ENCODE measurements around the gene TNXB. TPM values are rescaled to one million over a fixed set of nuclear protein-coding genes. Genes with fewer than 3 reads are reported as not detected.

TNXB gene
- total and polyA plus RNA-seq, 9 of the 15 experiments (the other 6 are each of a cell fraction or from before 2014, with no cell fraction given): 0.14 to 28.1 (median 12.4) TPM

DNA sequence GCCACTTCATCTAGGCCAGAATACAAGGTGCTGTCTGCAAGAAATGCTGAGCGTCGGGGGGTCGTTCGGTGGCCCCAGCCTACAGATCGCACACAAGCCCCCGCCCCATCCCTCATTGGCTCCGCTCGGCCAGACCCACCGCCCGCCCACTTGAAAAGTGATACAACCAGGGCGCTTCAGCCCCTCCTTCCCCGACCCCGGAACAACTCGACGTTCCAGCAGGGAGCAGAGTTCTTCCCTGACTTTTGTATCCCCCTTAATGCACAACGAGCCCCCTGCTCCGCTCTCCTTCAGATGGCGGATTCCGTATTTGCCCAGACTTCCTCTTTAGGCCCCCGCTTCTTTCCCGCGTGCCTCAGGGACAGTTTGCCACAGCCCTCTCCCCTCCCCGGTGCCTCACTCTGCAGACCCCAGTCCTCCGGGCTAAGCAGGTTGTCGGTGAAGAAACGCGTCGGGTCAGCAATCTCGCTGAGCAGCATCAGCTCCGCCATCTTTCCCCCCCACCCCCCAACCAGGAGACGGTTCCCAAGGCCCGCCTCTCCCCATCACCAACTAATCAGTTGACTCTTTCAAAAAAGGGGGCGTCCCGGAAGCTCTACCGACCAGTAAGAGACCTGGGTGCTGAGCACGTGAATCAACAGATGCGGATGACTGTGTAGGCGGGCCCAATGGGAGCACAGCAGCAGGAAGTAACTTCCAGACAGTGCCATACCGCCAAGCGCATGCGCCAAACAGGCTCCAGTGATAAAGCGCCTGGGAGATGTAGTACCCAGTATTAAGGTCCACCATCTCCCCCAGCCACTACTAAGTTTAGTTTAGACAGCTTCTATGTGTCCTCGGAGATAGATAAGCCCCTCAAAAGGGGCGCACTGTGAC is 18.8 kb upstream of the TNXB start, which contains the start of gene ATF6B (continued):
- no peak for TF ChIP-seq SMARCB1 (IDR thresholded peaks at IDR 0.05; ENCODE audit: insufficient read length, low read depth)
- peak; percentile 75 for TF ChIP-seq ATF7 (IDR thresholded peaks at IDR 0.05)
- TF ChIP-seq SMAD4 (CRISPR knock-in tag; conservative IDR thresholded peaks at IDR 0.05): no peak
- no peak for TF ChIP-seq MAFF (IDR thresholded peaks at IDR 0.05; ENCODE audit: low read length)
- TF ChIP-seq GTF2F1 (IDR thresholded peaks at IDR 0.05; ENCODE audit: low read depth, low read length): no peak
- no peak for TF ChIP-seq ZNF165 (CRISPR knock-in tag; IDR thresholded peaks at IDR 0.05; ENCODE audit: borderline replicate concordance)
- peak; percentile 72 for TF ChIP-seq ZNF143 (CRISPR knock-in tag; IDR thresholded peaks at IDR 0.05)
- TF ChIP-seq ZNF324 (CRISPR knock-in tag; IDR thresholded peaks at IDR 0.05): no peak
- TF ChIP-seq ZNF121 (CRISPR knock-in tag; conservative IDR thresholded peaks at IDR 0.05): no peak
- no peak for TF ChIP-seq ZNF408 (CRISPR knock-in tag; IDR thresholded peaks at IDR 0.05; ENCODE audit: low read depth)
- no peak for TF ChIP-seq IRF9 (tag; IDR thresholded peaks at IDR 0.05)
- TF ChIP-seq CREM (IDR thresholded peaks at IDR 0.05; ENCODE audit: low read depth): peak; percentile 74
- TF ChIP-seq CTCFL (IDR thresholded peaks at IDR 0.05; ENCODE audit: borderline replicate concordance, insufficient read depth, low read depth, low read length, poor library complexity, severe bottlenecking): no peak
- TF ChIP-seq SMARCA4 (IDR thresholded peaks at IDR 0.05): peak; percentile 44; the same call in 1 of the 2 replicates
- TF ChIP-seq TEAD4 (IDR thresholded peaks at IDR 0.05; ENCODE audit: low read length): no peak
- TF ChIP-seq TEAD4 (CRISPR knock-in tag; IDR thresholded peaks at IDR 0.05; ENCODE audit: borderline replicate concordance): no peak
- TF ChIP-seq BRD9 (IDR thresholded peaks at IDR 0.05; ENCODE audit: low read depth, partially characterized antibody): peak; percentile 80
- no peak for TF ChIP-seq FOXK1 (CRISPR knock-in tag; IDR thresholded peaks at IDR 0.05; ENCODE audit: borderline replicate concordance)
- no peak for TF ChIP-seq ARID3B (CRISPR knock-in tag; IDR thresholded peaks at IDR 0.05; ENCODE audit: borderline replicate concordance)
- no peak for TF ChIP-seq ZNF274 (IDR thresholded peaks at IDR 0.05; ENCODE audit: borderline replicate concordance, low read depth, low read length)
- peak; percentile 59; the same call in 1 of the 2 replicates for TF ChIP-seq CBX1 (IDR thresholded peaks at IDR 0.05; ENCODE audit: low read depth)
- no peak for TF ChIP-seq THRA (IDR thresholded peaks at IDR 0.05)
- no peak for TF ChIP-seq ZNF184 (CRISPR knock-in tag; IDR thresholded peaks at IDR 0.05)
- no peak for TF ChIP-seq CBFA2T3 (IDR thresholded peaks at IDR 0.05)

All from K562 (cell line).